Effector memory CD4-positive, alpha-beta T cell (primary cell): ENCODE results near the gene RXFP1.
"Not testable (repeated sequence)": the region's sequence is repeated elsewhere in the genome, so short reads cannot be mapped to it uniquely, and the experiment has no call there.

ENCODE experiments used
- DNase-seq, 3 donors: peaks; one replicate each; pipeline ENCODE4 v3.0.0-alpha.2; 2020
- H3K27ac ChIP-seq: 2 replicates; pipeline ENCODE4 v1.7.0; 2013; ENCODE audit warnings: mild to moderate bottlenecking, low read length, moderate library complexity; ENCODE audit not compliant: insufficient read depth, poor library complexity, severe bottlenecking
- H3K27me3 ChIP-seq: replicated peaks from 2 replicates; pipeline ENCODE4 v1.7.0; 2013; ENCODE audit warnings: mild to moderate bottlenecking, low read length; ENCODE audit not compliant: insufficient read depth, control insufficient read depth, poor library complexity, severe bottlenecking
- H3K36me3 ChIP-seq: 2 replicates; pipeline ENCODE4 v1.7.0; 2013; ENCODE audit warnings: mild to moderate bottlenecking, low read length, moderate library complexity; ENCODE audit not compliant: control insufficient read depth, insufficient read depth
- H3K4me1 ChIP-seq: 2 replicates; pipeline ENCODE4 v1.7.0; 2013; ENCODE audit warnings: low read length, mild to moderate bottlenecking; ENCODE audit not compliant: control insufficient read depth, insufficient read depth, poor library complexity, severe bottlenecking
- H3K4me3 ChIP-seq: 2 replicates; pipeline ENCODE4 v1.7.0; 2013; ENCODE audit warnings: low read length, low read depth, mild to moderate bottlenecking; ENCODE audit not compliant: insufficient read depth, poor library complexity, severe bottlenecking
- H3K9me3 ChIP-seq: 2 replicates; pipeline ENCODE4 v1.7.0; 2013; ENCODE audit warnings: mild to moderate bottlenecking, low read length, moderate library complexity; ENCODE audit not compliant: control insufficient read depth

Gene RXFP1

GRCh38 chr4:158625544-158625943, 103.9 kb downstream of the RXFP1 start:
- H3K27ac ChIP-seq, result no peak overlapping the region
- H3K27me3 ChIP-seq, result no peaks in the 10 kb centered on the region
- H3K4me1 ChIP-seq, result no peaks in the 10 kb centered on the region
- DNase-seq, result no peak
- H3K36me3 ChIP-seq, result no peaks in the 10 kb centered on the region
- H3K4me3 ChIP-seq, result no peak overlapping the region
- no peaks in the 10 kb centered on the region for H3K9me3 ChIP-seq

GRCh38 chr4:158630893-158631292, 109.2 kb downstream of the RXFP1 start:
- DNase-seq, result no peak
- H3K27me3 ChIP-seq, result no peaks in the 10 kb centered on the region

GRCh38 chr4:158636619-158637018, 114.9 kb downstream of the RXFP1 start:
- H3K9me3 ChIP-seq, result no peaks in the 10 kb centered on the region
- no peak for DNase-seq
- no peak overlapping the region for H3K27ac ChIP-seq
- no peaks in the 10 kb centered on the region for H3K27me3 ChIP-seq
- H3K36me3 ChIP-seq, result no peaks in the 10 kb centered on the region
- no peak overlapping the region for H3K4me3 ChIP-seq
- H3K4me1 ChIP-seq, result no peaks in the 10 kb centered on the region

More at GRCh38 chr4:158630893-158631292, 109.2 kb downstream of the RXFP1 start:
- Histone ChIP-seq H3K36me3 (no peaks in the 10 kb centered on the region), H3K27ac (no peak overlapping the region), H3K9me3 (no peaks in the 10 kb centered on the region), H3K4me1 (no peaks in the 10 kb centered on the region), H3K4me3 (no peak overlapping the region)

- no peaks in the 10 kb centered on the region for H3K9me3 ChIP-seq
- H3K4me3 ChIP-seq, result no peak overlapping the region
- no peaks in the 10 kb centered on the region for H3K4me1 ChIP-seq
- H3K27ac ChIP-seq, result no peak overlapping the region
- H3K27me3 ChIP-seq, result no peaks in the 10 kb centered on the region
- DNase-seq, result no peak
- H3K36me3 ChIP-seq, result no peaks in the 10 kb centered on the region
These were observed 122.7 kb downstream of the RXFP1 start for GRCh38 chr4:158644356-158644755.

GRCh38 chr4:158644760-158645159, 123.1 kb downstream of the RXFP1 start:
- no peaks in the 10 kb centered on the region for H3K27me3 ChIP-seq
- H3K4me1 ChIP-seq, result no peaks in the 10 kb centered on the region
- no peak for DNase-seq
- H3K36me3 ChIP-seq, result no peaks in the 10 kb centered on the region
- no peaks in the 10 kb centered on the region for H3K9me3 ChIP-seq
- no peak overlapping the region for H3K27ac ChIP-seq
- H3K4me3 ChIP-seq, result no peak overlapping the region

GRCh38 chr4:158649111-158649680, 127.5 kb downstream of the RXFP1 start:
- H3K4me3 ChIP-seq, result no peak overlapping the region
- H3K27ac ChIP-seq, result no peak overlapping the region
- no peaks in the 10 kb centered on the region for H3K9me3 ChIP-seq
- no peaks in the 10 kb centered on the region for H3K36me3 ChIP-seq
- peaks cover 2% of the 10 kb centered on the region for H3K4me1 ChIP-seq
- no peak for DNase-seq
- H3K27me3 ChIP-seq, result no peaks in the 10 kb centered on the region

GRCh38 chr4:158652920-158653319, 131.2 kb downstream of the RXFP1 start:
- Histone ChIP-seq H3K27ac (no peak overlapping the region), H3K27me3 (no peaks in the 10 kb centered on the region), H3K4me3 (peak overlapping the region; percentile 20), H3K4me1 (peaks cover 2% of the 10 kb centered on the region), H3K36me3 (no peaks in the 10 kb centered on the region), H3K9me3 (no peaks in the 10 kb centered on the region)
- DNase-seq, result no peak

GRCh38 chr4:158656439-158656838, 134.8 kb downstream of the RXFP1 start:
- no peak for DNase-seq

GRCh38 chr4:158657291-158657690, 135.6 kb downstream of the RXFP1 start:
- Histone ChIP-seq H3K9me3 (no peaks in the 10 kb centered on the region), H3K4me3 (no peak overlapping the region), H3K4me1 (peaks cover 2% of the 10 kb centered on the region), H3K27me3 (no peaks in the 10 kb centered on the region), H3K36me3 (no peaks in the 10 kb centered on the region), H3K27ac (no peak overlapping the region)
- DNase-seq, result no peak

More at GRCh38 chr4:158656439-158656838, 134.8 kb downstream of the RXFP1 start:
- Histone ChIP-seq H3K27ac (no peak overlapping the region), H3K9me3 (no peaks in the 10 kb centered on the region), H3K27me3 (no peaks in the 10 kb centered on the region), H3K36me3 (no peaks in the 10 kb centered on the region), H3K4me1 (peaks cover 2% of the 10 kb centered on the region), H3K4me3 (no peak overlapping the region)

- not testable (repeated sequence) for H3K27ac ChIP-seq, H3K4me1 ChIP-seq, H3K9me3 ChIP-seq, H3K4me3 ChIP-seq, DNase-seq, H3K36me3 ChIP-seq, H3K27me3 ChIP-seq
These were observed 141.6 kb downstream of the RXFP1 start for GRCh38 chr4:158663255-158663654.
